ENCODE measurements around the gene TBC1D12. TPM values are rescaled to one million over a fixed set of nuclear protein-coding genes. Genes with fewer than 3 reads are reported as not detected.
"Not testable (repeated sequence)": the region's sequence is repeated elsewhere in the genome, so short reads cannot be mapped to it uniquely, and the experiment has no call there.

Gene TBC1D12
- total RNA-seq, 4 donors from 2014 or later, result 30.0 to 36.0 (median 32.9) TPM

DNA sequence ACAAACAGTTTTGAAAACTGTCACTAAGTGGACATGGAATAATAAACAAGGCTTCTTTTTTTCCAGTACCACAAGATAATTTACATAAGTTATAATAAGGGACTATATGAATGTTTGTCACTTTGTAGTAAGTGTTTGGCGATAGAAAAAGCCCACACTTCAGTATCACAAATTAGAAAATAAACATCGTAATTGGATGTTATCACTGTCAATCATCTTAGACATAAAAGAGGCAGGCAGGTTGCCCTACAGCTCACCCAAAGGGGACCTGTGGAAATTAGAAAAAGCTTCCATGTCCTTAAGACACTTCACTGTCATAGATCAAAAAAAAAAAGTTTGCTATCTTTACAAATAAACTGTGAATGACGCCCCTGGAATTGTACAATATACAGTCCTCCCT lies 36.0 kb upstream of the TBC1D12 start:
- no peaks in the 10 kb centered on the region for H3K9me3 ChIP-seq
- H3K4me1 ChIP-seq, result peaks cover 0 to 14% (median 9%) of the 10 kb centered on the region in 4 donors
- no peak overlapping the region for H3K4me3 ChIP-seq
- H3K36me3 ChIP-seq, result no peaks in the 10 kb centered on the region
- DNase-seq (ENCODE audit: low spot score in 2 of 2), result no peak
- WGBS, 2 donors, result 89 to 93% methylated on average over 3 of the region's 3 CpGs
- no peak overlapping the region for H3K27ac ChIP-seq
- no peaks in the 10 kb centered on the region for H3K27me3 ChIP-seq
- TF ChIP-seq EP300 (IDR thresholded peaks at IDR 0.05) (no peak), POLR2A (IDR thresholded peaks at IDR 0.05) (no peak)
- TF ChIP-seq, protein P1, sequence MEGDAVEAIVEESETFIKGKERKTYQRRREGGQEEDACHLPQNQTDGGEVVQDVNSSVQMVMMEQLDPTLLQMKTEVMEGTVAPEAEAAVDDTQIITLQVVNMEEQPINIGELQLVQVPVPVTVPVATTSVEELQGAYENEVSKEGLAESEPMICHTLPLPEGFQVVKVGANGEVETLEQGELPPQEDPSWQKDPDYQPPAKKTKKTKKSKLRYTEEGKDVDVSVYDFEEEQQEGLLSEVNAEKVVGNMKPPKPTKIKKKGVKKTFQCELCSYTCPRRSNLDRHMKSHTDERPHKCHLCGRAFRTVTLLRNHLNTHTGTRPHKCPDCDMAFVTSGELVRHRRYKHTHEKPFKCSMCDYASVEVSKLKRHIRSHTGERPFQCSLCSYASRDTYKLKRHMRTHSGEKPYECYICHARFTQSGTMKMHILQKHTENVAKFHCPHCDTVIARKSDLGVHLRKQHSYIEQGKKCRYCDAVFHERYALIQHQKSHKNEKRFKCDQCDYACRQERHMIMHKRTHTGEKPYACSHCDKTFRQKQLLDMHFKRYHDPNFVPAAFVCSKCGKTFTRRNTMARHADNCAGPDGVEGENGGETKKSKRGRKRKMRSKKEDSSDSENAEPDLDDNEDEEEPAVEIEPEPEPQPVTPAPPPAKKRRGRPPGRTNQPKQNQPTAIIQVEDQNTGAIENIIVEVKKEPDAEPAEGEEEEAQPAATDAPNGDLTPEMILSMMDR (IDR thresholded peaks at IDR 0.05), result no peak

DNA sequence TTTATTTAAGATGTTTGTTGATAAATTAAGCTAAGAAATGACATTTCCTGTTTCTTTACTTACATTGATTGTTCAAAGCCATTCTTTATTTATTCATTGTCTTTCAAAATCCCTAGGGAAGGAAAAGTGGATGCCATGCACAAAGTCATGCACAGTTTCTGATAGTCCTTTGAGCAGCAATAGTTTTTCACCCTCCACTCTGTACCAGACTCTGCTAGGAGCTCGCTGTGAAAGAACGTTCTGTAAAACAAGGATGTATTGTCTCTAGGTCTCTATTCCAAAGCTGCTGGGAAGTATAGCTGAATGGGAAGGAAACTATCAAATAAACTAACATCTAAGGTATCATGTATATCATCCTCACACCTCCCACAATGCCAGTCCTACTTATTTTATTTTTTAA lies 31.8 kb upstream of the TBC1D12 start:
- no peaks in the 10 kb centered on the region for H3K27me3 ChIP-seq
- H3K4me1 ChIP-seq, result no peaks in the 10 kb centered on the region
- no peaks in the 10 kb centered on the region for H3K9me3 ChIP-seq
- H3K4me3 ChIP-seq, result no peak overlapping the region
- WGBS, 2 donors, result 30 to 44% methylated on average over 2 of the region's 2 CpGs
- H3K27ac ChIP-seq, result no peak overlapping the region
- H3K36me3 ChIP-seq, result no peaks in the 10 kb centered on the region
- no peak for DNase-seq (ENCODE audit: low spot score in 2 of 2)
- TF ChIP-seq EP300 (IDR thresholded peaks at IDR 0.05) (no peak), POLR2A (IDR thresholded peaks at IDR 0.05) (no peak)
- TF ChIP-seq, protein P1 (IDR thresholded peaks at IDR 0.05), result no peak

- Histone ChIP-seq H3K9me3 (no peaks in the 10 kb centered on the region), H3K27ac (no peak overlapping the region), H3K4me3 (no peak overlapping the region), H3K4me1 (no peaks in the 10 kb centered on the region), H3K27me3 (no peaks in the 10 kb centered on the region), H3K36me3 (no peaks in the 10 kb centered on the region)
- DNase-seq (ENCODE audit: low spot score in 2 of 2), result no peak
- WGBS, 2 donors, result 78 to 86% methylated on average over 1 of the region's 1 CpG
- TF ChIP-seq, protein P1 (IDR thresholded peaks at IDR 0.05), result no peak
- TF ChIP-seq POLR2A (IDR thresholded peaks at IDR 0.05) (no peak), EP300 (IDR thresholded peaks at IDR 0.05) (no peak)
Observed at GRCh38 chr10:94375374-94375773, 27.0 kb upstream of the TBC1D12 start.

GRCh38 chr10:94376865-94377264 lies 25.5 kb upstream of the TBC1D12 start:
- Histone ChIP-seq H3K4me1 (no peaks in the 10 kb centered on the region), H3K4me3 (no peak overlapping the region), H3K27ac (no peak overlapping the region), H3K9me3 (no peaks in the 10 kb centered on the region), H3K36me3 (no peaks in the 10 kb centered on the region), H3K27me3 (no peaks in the 10 kb centered on the region)
- 82 to 90% methylated on average over 2 of the region's 2 CpGs for WGBS, 2 donors
- DNase-seq (ENCODE audit: low spot score in 2 of 2), result no peak
- TF ChIP-seq EP300 (IDR thresholded peaks at IDR 0.05) (no peak), POLR2A (IDR thresholded peaks at IDR 0.05) (no peak)
- TF ChIP-seq, protein P1 (IDR thresholded peaks at IDR 0.05), result no peak

GRCh38 chr10:94383530-94383929 lies 18.8 kb upstream of the TBC1D12 start:
- Histone ChIP-seq H3K27ac (no peak overlapping the region), H3K4me1 (no peaks in the 10 kb centered on the region), H3K36me3 (no peaks in the 10 kb centered on the region), H3K4me3 (no peak overlapping the region), H3K27me3 (no peaks in the 10 kb centered on the region), H3K9me3 (no peaks in the 10 kb centered on the region)
- no peak for TF ChIP-seq POLR2A (IDR thresholded peaks at IDR 0.05)
- TF ChIP-seq EP300 (IDR thresholded peaks at IDR 0.05), result no peak
- TF ChIP-seq, protein P1 (IDR thresholded peaks at IDR 0.05), result no peak
- no peak for DNase-seq (ENCODE audit: low spot score in 2 of 2)
- WGBS, 2 donors, result 67 to 86% methylated on average over 2 of the region's 2 CpGs

DNA sequence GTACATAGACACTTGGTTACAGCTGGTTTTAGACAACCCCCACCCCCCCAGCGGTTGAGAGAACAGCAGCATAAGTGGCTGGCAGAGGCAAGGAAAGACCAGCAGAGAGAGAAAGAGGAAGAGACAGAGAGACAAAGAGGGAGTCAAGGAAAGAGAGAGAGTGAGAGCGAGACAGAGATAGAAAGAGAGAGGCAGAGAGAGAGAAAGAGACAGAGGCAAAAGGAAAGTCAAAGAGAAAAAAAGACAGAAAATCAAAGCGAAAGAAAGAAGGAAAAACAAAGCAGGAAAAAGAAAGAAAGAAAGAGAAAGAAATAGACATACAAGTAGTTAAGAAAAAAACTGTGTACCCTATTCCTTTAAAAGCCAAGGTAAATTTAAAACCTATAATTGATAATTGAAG lies 16.6 kb upstream of the TBC1D12 start:
- WGBS, 2 donors, result 90 to 94% methylated on average over 3 of the region's 3 CpGs
- H3K27ac ChIP-seq; DNase-seq (ENCODE audit: low spot score in 2 of 2); H3K4me3 ChIP-seq; H3K9me3 ChIP-seq; H3K27me3 ChIP-seq; H3K4me1 ChIP-seq; H3K36me3 ChIP-seq: not testable (repeated sequence)

GRCh38 chr10:94392117-94392516 lies 10.2 kb upstream of the TBC1D12 start:
- not testable (repeated sequence) for DNase-seq (ENCODE audit: low spot score in 2 of 2); H3K36me3 ChIP-seq; H3K4me1 ChIP-seq; H3K27ac ChIP-seq; H3K27me3 ChIP-seq; H3K9me3 ChIP-seq; H3K4me3 ChIP-seq
- WGBS, 2 donors, result 84 to 92% methylated on average over 9 of the region's 9 CpGs
